SK-N-SH treated with all-trans-retinoic acid at 6 μM for 48 hours (cell line): ENCODE data around the gene LYPLA2.

Experiments
- ATAC-seq: fragments of 200-7000 bp; cut with Tn5 transposase; 3 replicates; pipeline ENCODE4 v1.9.1; 2020; ENCODE audit warnings: mild to moderate bottlenecking, moderate library complexity
- ARNTL ChIP-seq: fragments of 450-650 bp; formaldehyde crosslinking; IDR thresholded peaks from 2 replicates; pipeline ENCODE4 v1.5.0; 2020; ENCODE audit warnings: low read depth, mild to moderate bottlenecking, moderate library complexity, borderline replicate concordance
- BACH2 ChIP-seq: fragments of 250-450 bp; sonication (Bioruptor Pico); IDR thresholded peaks from 2 replicates; pipeline ENCODE4 v1.9.0; 2021; ENCODE audit warnings: mild to moderate bottlenecking, borderline replicate concordance
- CSDC2 ChIP-seq: fragments of 250-450 bp; sonication (Bioruptor Pico); IDR thresholded peaks from 2 replicates; pipeline ENCODE4 v1.5.0; 2020; ENCODE audit warnings: mild to moderate bottlenecking, moderate library complexity
- ESRRG ChIP-seq: fragments of 250-450 bp; sonication (Bioruptor Pico); IDR thresholded peaks from 2 replicates; pipeline ENCODE4 v1.6.1; 2021; ENCODE audit warnings: mild to moderate bottlenecking
- GLIS3 ChIP-seq: fragments of 250-450 bp; sonication (Bioruptor Pico); IDR thresholded peaks from 2 replicates; pipeline ENCODE4 v1.5.0; 2020; ENCODE audit warnings: mild to moderate bottlenecking, moderate library complexity
- ISL1 ChIP-seq: fragments of 250-450 bp; sonication (Bioruptor Pico); IDR thresholded peaks from 2 replicates; pipeline ENCODE4 v2.1.2; 2022; ENCODE audit warnings: mild to moderate bottlenecking, moderate library complexity
- OSR1 ChIP-seq: fragments of 250-450 bp; sonication (Bioruptor Pico); IDR thresholded peaks from 2 replicates; pipeline ENCODE4 v1.8.0; 2022; ENCODE audit warnings: moderate library complexity, mild to moderate bottlenecking, inconsistent platforms
- PPARA ChIP-seq: fragments of 250-450 bp; sonication (Bioruptor Pico); IDR thresholded peaks from 2 replicates; pipeline ENCODE4 v1.5.0; 2020; ENCODE audit warnings: mild to moderate bottlenecking, borderline replicate concordance
- RARB ChIP-seq: fragments of 250-450 bp; sonication (Bioruptor Pico); IDR thresholded peaks from 2 replicates; pipeline ENCODE4 v1.8.0; 2021; ENCODE audit warnings: mild to moderate bottlenecking, moderate library complexity
- SNAI2 ChIP-seq: fragments of 250-450 bp; sonication (Bioruptor Pico); IDR thresholded peaks from 2 replicates; pipeline ENCODE4 v1.5.0; 2020; ENCODE audit warnings: mild to moderate bottlenecking, moderate library complexity
- TCF4 ChIP-seq: fragments of 250-450 bp; sonication (Bioruptor Pico); IDR thresholded peaks from 2 replicates; pipeline ENCODE4 v1.8.0; 2021; ENCODE audit warnings: mild to moderate bottlenecking, moderate library complexity, borderline replicate concordance
- ZC3H10 ChIP-seq: fragments of 250-450 bp; sonication (Bioruptor Pico); IDR thresholded peaks from 2 replicates; pipeline ENCODE4 v1.5.1; 2021; ENCODE audit warnings: mild to moderate bottlenecking, moderate library complexity
- ZFP3 ChIP-seq: fragments of 250-450 bp; sonication (Bioruptor Pico); IDR thresholded peaks from 2 replicates; pipeline ENCODE4 v1.5.0; 2020; ENCODE audit warnings: mild to moderate bottlenecking, moderate library complexity
- ZFP30 ChIP-seq: fragments of 450-650 bp; formaldehyde crosslinking; IDR thresholded peaks from 2 replicates; pipeline ENCODE4 v1.5.0; 2022; ENCODE audit warnings: mild to moderate bottlenecking, moderate library complexity
- ZNF565 ChIP-seq: fragments of 450-650 bp; formaldehyde crosslinking; conservative IDR thresholded peaks from 2 replicates; pipeline ENCODE4 v1.5.0; 2020; ENCODE audit warnings: low read depth, mild to moderate bottlenecking, moderate library complexity
- ZNF70 ChIP-seq: fragments of 450-650 bp; formaldehyde crosslinking; IDR thresholded peaks from 2 replicates; pipeline ENCODE4 v1.5.0; 2020; ENCODE audit warnings: mild to moderate bottlenecking, moderate library complexity
- ZNF8 ChIP-seq: fragments of 450-650 bp; formaldehyde crosslinking; IDR thresholded peaks from 2 replicates; pipeline ENCODE4 v1.5.0; 2020; ENCODE audit warnings: mild to moderate bottlenecking, moderate library complexity
- TF ChIP-seq, protein P1 (sequence below): fragments of 250-450 bp; sonication (Bioruptor Pico); IDR thresholded peaks from 2 replicates; pipeline ENCODE4 v1.5.0; 2020; ENCODE audit warnings: mild to moderate bottlenecking, moderate library complexity
- TF ChIP-seq, protein P2 (sequence below): fragments of 250-450 bp; sonication (Bioruptor Pico); IDR thresholded peaks from 2 replicates; pipeline ENCODE4 v1.5.1; 2020; ENCODE audit warnings: low read depth, mild to moderate bottlenecking, moderate library complexity
- TF ChIP-seq, protein P3 (sequence below): fragments of 250-450 bp; sonication (Bioruptor Pico); IDR thresholded peaks from 2 replicates; pipeline ENCODE4 v1.8.0; 2020; ENCODE audit warnings: mild to moderate bottlenecking, moderate library complexity, borderline replicate concordance
- TF ChIP-seq, protein P4 (sequence below): fragments of 250-450 bp; sonication (Bioruptor Pico); IDR thresholded peaks from 2 replicates; pipeline ENCODE4 v1.5.1; 2021; ENCODE audit warnings: mild to moderate bottlenecking, moderate library complexity
- TF ChIP-seq, protein P5 (sequence below): fragments of 250-450 bp; sonication (Bioruptor Pico); IDR thresholded peaks from 2 replicates; pipeline ENCODE4 v1.8.0; 2021; ENCODE audit warnings: low read depth, mild to moderate bottlenecking, moderate library complexity, borderline replicate concordance

LYPLA2 gene

DNA sequence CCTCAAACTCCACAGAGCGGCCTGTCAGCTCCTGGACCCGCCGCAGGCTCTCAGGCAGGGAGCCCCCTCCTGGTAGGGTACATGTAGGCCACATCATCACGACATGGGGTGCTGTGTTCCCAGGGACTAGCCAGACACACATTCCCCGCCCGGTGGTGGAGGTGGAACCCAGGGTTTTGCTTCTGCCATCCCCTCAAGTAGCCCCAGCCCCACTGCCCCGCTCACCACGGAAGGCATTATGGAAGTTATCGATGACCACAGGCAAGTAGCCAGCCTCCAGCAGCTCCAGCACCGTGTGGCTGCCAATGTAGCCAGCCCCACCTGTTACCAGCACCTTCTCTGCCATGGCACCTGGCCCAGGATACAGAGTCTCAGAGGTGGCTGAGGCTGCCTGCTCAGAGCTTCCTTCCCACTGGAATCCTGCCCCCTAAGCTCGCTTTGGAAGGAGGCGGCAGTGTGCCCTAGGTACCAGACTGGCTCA, 7.8 kb downstream of the LYPLA2 start (continued):
- TF ChIP-seq, protein P1, sequence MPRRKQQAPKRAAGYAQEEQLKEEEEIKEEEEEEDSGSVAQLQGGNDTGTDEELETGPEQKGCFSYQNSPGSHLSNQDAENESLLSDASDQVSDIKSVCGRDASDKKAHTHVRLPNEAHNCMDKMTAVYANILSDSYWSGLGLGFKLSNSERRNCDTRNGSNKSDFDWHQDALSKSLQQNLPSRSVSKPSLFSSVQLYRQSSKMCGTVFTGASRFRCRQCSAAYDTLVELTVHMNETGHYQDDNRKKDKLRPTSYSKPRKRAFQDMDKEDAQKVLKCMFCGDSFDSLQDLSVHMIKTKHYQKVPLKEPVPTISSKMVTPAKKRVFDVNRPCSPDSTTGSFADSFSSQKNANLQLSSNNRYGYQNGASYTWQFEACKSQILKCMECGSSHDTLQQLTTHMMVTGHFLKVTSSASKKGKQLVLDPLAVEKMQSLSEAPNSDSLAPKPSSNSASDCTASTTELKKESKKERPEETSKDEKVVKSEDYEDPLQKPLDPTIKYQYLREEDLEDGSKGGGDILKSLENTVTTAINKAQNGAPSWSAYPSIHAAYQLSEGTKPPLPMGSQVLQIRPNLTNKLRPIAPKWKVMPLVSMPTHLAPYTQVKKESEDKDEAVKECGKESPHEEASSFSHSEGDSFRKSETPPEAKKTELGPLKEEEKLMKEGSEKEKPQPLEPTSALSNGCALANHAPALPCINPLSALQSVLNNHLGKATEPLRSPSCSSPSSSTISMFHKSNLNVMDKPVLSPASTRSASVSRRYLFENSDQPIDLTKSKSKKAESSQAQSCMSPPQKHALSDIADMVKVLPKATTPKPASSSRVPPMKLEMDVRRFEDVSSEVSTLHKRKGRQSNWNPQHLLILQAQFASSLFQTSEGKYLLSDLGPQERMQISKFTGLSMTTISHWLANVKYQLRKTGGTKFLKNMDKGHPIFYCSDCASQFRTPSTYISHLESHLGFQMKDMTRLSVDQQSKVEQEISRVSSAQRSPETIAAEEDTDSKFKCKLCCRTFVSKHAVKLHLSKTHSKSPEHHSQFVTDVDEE (CRISPR knock-in tag) = no peak
- no peak for TF ChIP-seq ZNF70 (CRISPR knock-in tag)
- no peak for TF ChIP-seq ISL1 (CRISPR knock-in tag)

DNA sequence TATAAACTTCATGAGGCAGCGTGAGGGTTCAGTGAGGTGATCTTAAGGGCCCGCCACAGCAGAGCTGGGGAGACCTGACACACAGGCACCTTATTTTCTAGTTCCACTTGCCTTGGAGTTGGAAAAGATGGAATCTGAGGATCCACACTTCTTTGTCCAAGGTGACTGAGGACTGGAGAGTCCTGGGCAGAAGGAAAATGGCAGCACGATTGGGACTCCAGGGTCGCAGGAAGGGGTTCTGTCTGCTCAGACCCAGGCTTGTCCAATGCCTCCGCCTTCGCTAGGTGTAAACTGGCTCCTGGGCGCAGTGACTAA, 8.3 kb downstream of the LYPLA2 start:
- no peak for ATAC-seq
- TF ChIP-seq, protein P2, sequence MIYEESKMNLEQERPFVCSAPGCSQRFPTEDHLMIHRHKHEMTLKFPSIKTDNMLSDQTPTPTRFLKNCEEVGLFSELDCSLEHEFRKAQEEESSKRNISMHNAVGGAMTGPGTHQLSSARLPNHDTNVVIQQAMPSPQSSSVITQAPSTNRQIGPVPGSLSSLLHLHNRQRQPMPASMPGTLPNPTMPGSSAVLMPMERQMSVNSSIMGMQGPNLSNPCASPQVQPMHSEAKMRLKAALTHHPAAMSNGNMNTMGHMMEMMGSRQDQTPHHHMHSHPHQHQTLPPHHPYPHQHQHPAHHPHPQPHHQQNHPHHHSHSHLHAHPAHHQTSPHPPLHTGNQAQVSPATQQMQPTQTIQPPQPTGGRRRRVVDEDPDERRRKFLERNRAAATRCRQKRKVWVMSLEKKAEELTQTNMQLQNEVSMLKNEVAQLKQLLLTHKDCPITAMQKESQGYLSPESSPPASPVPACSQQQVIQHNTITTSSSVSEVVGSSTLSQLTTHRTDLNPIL (CRISPR knock-in tag) = no peak
- TF ChIP-seq GLIS3 (CRISPR knock-in tag) (no peak), ARNTL (CRISPR knock-in tag) (no peak), SNAI2 (CRISPR knock-in tag) (no peak), RARB (CRISPR knock-in tag) (no peak), ZNF565 (CRISPR knock-in tag) (no peak), BACH2 (no peak), PPARA (CRISPR knock-in tag) (no peak), ZNF8 (no peak), ZNF70 (CRISPR knock-in tag) (no peak), ZFP30 (CRISPR knock-in tag) (no peak), ZC3H10 (CRISPR knock-in tag) (no peak), TCF4 (CRISPR knock-in tag) (no peak), ESRRG (CRISPR knock-in tag) (no peak), CSDC2 (CRISPR knock-in tag) (no peak), OSR1 (CRISPR knock-in tag) (no peak), ZFP3 (no peak)
- TF ChIP-seq, protein P3, sequence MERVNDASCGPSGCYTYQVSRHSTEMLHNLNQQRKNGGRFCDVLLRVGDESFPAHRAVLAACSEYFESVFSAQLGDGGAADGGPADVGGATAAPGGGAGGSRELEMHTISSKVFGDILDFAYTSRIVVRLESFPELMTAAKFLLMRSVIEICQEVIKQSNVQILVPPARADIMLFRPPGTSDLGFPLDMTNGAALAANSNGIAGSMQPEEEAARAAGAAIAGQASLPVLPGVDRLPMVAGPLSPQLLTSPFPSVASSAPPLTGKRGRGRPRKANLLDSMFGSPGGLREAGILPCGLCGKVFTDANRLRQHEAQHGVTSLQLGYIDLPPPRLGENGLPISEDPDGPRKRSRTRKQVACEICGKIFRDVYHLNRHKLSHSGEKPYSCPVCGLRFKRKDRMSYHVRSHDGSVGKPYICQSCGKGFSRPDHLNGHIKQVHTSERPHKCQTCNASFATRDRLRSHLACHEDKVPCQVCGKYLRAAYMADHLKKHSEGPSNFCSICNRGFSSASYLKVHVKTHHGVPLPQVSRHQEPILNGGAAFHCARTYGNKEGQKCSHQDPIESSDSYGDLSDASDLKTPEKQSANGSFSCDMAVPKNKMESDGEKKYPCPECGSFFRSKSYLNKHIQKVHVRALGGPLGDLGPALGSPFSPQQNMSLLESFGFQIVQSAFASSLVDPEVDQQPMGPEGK (CRISPR knock-in tag) = no peak
- TF ChIP-seq, protein P1 (CRISPR knock-in tag) = no peak

DNA sequence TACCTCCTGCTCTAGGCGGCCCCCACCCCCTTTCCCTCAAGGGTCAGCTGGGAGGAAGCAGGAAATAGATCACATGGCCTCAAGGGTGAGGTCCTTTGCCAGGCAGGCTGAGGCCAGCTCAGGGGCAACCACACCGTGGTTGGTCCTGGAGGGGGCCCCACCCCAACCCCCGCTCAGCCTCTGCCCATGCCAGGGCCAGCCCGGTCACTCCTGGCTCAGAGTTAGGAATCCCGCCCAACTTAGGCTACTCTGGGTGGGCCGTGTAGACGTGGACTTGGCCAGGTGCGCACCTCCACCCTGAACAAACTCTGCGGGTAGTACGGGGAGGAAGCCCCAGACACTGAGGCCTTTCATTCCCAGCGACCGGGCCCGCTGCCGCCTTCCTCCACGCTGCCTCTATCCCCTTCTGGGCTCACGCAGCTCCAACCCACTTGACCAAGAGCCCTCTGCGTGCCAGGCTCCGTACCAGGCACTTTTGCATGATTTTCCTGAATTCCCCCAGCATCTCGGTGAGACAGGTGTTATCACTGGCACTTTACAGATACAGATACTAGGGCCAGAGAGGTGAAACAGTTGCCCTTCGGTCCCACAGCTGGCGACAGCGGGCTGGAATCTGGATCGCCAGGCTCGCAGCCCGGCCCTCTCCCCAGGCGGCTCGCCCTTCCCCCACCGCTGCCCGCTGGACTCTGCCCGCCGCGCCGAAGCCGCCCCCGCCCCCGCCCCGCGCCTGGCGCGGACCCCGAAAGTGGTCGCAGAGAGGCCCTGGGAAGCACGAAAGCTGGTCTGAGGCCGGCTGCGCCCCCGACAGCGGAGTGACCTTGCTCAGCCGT, 8.8 kb downstream of the LYPLA2 start:
- peak; percentile 30 for ATAC-seq
- TF ChIP-seq, protein P1 (CRISPR knock-in tag) = no peak
- TF ChIP-seq ZNF565 (CRISPR knock-in tag) (no peak), ZFP3 (no peak), ZFP30 (CRISPR knock-in tag) (no peak), ARNTL (CRISPR knock-in tag) (no peak), RARB (CRISPR knock-in tag) (no peak)
- TF ChIP-seq, protein P4, sequence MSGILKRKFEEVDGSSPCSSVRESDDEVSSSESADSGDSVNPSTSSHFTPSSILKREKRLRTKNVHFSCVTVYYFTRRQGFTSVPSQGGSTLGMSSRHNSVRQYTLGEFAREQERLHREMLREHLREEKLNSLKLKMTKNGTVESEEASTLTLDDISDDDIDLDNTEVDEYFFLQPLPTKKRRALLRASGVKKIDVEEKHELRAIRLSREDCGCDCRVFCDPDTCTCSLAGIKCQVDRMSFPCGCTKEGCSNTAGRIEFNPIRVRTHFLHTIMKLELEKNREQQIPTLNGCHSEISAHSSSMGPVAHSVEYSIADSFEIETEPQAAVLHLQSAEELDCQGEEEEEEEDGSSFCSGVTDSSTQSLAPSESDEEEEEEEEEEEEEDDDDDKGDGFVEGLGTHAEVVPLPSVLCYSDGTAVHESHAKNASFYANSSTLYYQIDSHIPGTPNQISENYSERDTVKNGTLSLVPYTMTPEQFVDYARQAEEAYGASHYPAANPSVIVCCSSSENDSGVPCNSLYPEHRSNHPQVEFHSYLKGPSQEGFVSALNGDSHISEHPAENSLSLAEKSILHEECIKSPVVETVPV (CRISPR knock-in tag) = no peak
- TF ChIP-seq, protein P5, sequence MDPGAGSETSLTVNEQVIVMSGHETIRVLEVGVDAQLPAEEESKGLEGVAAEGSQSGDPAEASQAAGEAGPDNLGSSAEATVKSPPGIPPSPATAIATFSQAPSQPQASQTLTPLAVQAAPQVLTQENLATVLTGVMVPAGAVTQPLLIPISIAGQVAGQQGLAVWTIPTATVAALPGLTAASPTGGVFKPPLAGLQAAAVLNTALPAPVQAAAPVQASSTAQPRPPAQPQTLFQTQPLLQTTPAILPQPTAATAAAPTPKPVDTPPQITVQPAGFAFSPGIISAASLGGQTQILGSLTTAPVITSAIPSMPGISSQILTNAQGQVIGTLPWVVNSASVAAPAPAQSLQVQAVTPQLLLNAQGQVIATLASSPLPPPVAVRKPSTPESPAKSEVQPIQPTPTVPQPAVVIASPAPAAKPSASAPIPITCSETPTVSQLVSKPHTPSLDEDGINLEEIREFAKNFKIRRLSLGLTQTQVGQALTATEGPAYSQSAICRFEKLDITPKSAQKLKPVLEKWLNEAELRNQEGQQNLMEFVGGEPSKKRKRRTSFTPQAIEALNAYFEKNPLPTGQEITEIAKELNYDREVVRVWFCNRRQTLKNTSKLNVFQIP (CRISPR knock-in tag) = no peak
